ENCODE measurements around the gene ARHGAP26. TPM values are rescaled to one million over a fixed set of nuclear protein-coding genes. Genes with fewer than 3 reads are reported as not detected.

ARHGAP26 gene
- total RNA-seq, 2 experiments from 2014 or later: 17.0 to 19.5 TPM

DNA sequence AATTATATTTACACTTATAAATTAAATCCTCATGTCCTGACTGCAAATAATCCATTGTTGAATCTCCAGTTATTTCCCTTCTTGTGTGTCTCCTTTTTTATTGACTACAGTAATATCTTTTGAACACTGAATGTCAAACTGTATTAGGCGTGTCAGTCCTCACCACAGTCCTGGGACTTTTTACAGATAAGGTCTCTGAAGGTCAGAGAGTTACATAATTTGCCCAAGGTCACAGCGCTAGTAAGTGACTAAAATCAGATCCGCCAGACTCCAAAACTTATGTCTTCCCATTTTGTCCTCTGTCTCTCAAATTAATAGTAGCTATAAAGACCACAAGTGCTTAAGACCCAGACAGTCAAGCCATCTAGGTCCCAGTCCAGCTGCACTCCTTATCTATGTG lies 359.0 kb downstream of the ARHGAP26 start:
- Mint-ChIP-seq H3K4me3 (no peak overlapping the region), H3K27ac (no peak overlapping the region), H3K9me3 (no peaks in the 10 kb centered on the region), H3K36me3 (ENCODE audit: low read depth) (peaks cover 2% of the 10 kb centered on the region), H3K4me1 (ENCODE audit: low read depth) (no peaks in the 10 kb centered on the region), H3K27me3 (ENCODE audit: low read depth) (no peaks in the 10 kb centered on the region)
- intact Hi-C loops (cut with micrococcal nuclease): no loop called here
- no peak for DNase-seq
- CTCF ChIA-PET: interaction anchor here (1.2 kb wide), 1 partner anchor 10 kb away, joined by 3 read pairs; no protein-coding TSS in a partner anchor

DNA sequence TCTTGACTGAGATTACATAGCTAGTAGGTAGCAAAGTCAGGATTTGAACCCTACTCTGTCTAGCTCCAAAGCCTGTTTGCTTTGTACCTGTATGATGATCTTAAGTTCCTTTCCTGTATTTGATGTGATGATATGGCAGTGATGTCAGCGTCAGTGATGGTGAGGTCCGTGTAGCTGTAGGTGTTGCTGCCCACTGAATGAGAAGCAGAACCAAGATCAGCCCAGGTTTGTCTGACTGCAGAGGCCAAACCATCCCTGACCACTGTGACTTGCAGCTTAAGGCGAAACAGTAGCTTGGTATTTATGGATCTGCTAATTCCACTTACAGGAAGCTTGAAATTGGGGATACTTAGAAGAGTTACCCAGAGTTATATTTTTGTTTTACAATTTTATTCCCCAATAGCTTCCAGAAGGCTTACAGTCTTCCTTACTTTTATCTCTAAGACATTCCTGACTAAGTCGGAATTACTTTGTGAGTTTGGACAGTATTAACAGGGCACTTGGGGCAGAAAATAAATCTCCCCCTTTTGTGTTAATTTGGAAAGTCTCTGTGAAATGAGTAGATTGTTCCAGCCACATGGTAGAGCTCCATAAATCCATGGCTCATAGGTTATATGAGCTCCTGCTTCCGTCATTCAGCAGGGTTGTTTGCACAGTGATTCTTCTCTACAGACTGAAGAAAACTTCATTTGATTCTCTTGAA lies 359.9 kb downstream of the ARHGAP26 start:
- intact Hi-C loops (cut with micrococcal nuclease): no loop called here
- no peak overlapping the region for H3K27ac Mint-ChIP-seq
- no peak overlapping the region for H3K4me3 Mint-ChIP-seq
- H3K9me3 Mint-ChIP-seq: no peaks in the 10 kb centered on the region
- CTCF ChIA-PET: interaction anchor here (0.6 to 1.2 kb wide), 2 partner anchors 9 to 1781 kb away, joined by 3 read pairs; no protein-coding TSS in a partner anchor
- no peaks in the 10 kb centered on the region for H3K27me3 Mint-ChIP-seq (ENCODE audit: low read depth)
- no peaks in the 10 kb centered on the region for H3K4me1 Mint-ChIP-seq (ENCODE audit: low read depth)
- DNase-seq: no peak
- H3K36me3 Mint-ChIP-seq (ENCODE audit: low read depth): peaks cover 2% of the 10 kb centered on the region

DNA sequence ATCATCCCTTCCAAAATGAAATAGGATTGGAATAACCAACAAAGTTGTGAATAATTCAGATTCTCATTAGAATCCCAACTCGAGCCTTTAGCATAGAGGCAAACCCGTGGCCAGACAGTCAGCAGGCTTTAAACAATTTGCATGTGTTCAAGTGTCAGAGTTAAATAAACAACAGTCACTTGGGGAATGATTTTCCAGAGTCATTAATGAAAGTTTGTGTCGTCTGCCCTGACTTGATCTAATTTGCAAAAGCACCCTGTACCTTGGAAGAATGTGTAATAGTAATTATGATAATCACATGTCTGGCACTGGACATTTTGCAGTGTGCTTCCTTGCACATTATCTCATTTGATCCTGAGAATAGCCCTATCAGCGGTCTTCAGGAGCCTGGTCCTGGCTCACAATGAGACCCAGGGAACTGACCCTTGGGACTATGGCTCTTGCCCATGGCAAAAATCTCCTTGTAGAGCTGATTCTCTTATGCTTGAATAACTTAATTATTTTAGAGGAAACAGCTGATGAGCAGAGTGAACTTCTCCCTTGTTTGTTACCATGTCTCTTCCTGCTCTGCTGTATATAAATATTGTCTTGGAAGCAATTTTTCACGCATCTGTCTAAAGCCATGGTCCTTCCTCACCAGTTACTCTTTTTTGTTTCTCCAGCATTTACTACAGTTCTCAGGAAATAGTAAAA lies 360.6 kb downstream of the ARHGAP26 start:
- CTCF ChIA-PET: no interaction called here
- no peaks in the 10 kb centered on the region for H3K9me3 Mint-ChIP-seq
- no peaks in the 10 kb centered on the region for H3K4me1 Mint-ChIP-seq (ENCODE audit: low read depth)
- H3K27me3 Mint-ChIP-seq (ENCODE audit: low read depth): no peaks in the 10 kb centered on the region
- intact Hi-C loops (cut with micrococcal nuclease): no loop called here
- H3K27ac Mint-ChIP-seq: no peak overlapping the region
- H3K4me3 Mint-ChIP-seq: no peak overlapping the region
- H3K36me3 Mint-ChIP-seq (ENCODE audit: low read depth): peaks cover 2% of the 10 kb centered on the region
- no peak for DNase-seq

DNA sequence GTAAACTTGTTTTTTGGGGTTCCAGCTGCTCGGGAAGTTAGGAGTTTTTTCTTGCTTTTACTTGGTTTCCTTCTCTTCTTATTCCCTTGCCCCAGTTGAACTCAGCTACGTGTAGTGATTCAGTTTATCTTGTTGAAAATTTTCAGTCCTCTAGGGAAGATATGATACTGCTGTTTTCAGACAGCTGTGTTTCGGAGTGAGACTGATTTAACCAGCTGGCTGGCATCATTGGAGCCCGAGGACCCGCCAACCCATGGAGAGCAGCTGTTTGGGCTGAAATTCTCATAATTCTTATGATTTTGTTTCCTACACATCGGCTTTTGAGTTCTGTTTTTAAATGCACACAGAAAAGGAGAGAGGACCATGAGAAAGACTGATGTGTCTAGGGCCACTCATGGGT lies 361.8 kb downstream of the ARHGAP26 start:
- CTCF ChIA-PET: interaction anchor here (1.2 kb wide), 1 partner anchor 9 kb away, joined by 5 read pairs; no protein-coding TSS in a partner anchor
- Mint-ChIP-seq H3K27ac (no peak overlapping the region), H3K4me3 (no peak overlapping the region), H3K36me3 (ENCODE audit: low read depth) (peaks cover 2% of the 10 kb centered on the region), H3K4me1 (ENCODE audit: low read depth) (no peaks in the 10 kb centered on the region), H3K9me3 (no peaks in the 10 kb centered on the region), H3K27me3 (ENCODE audit: low read depth) (no peaks in the 10 kb centered on the region)
- intact Hi-C loops (cut with micrococcal nuclease): no loop called here
- no peak for DNase-seq

DNA sequence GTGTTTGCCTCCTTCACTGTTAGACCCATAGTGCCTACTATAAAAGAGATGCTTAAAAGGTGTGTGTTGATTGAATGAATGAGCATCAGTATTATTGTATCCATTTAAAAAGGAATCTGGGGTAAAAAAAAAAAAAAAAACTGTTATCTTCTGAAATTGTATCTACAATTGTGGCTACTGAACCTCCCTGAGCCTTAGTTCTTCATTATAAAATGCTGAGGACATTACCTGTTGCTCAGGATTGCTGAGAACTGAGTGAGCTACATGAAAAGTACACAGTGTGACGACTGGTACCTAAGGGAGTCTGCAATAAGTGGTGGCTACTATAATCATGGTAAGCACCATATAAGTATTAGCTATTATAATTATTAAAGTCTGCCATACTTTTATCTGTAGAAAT lies 362.6 kb downstream of the ARHGAP26 start:
- intact Hi-C loops (cut with micrococcal nuclease): no loop called here
- no peaks in the 10 kb centered on the region for H3K27me3 Mint-ChIP-seq (ENCODE audit: low read depth)
- H3K27ac Mint-ChIP-seq: no peak overlapping the region
- CTCF ChIA-PET: interaction anchor here (1.2 kb wide), 1 partner anchor 8 kb away, joined by 5 read pairs; no protein-coding TSS in a partner anchor
- no peak for DNase-seq
- H3K9me3 Mint-ChIP-seq: no peaks in the 10 kb centered on the region
- H3K4me1 Mint-ChIP-seq (ENCODE audit: low read depth): no peaks in the 10 kb centered on the region
- H3K4me3 Mint-ChIP-seq: no peak overlapping the region
- peaks cover 2% of the 10 kb centered on the region for H3K36me3 Mint-ChIP-seq (ENCODE audit: low read depth)

DNA sequence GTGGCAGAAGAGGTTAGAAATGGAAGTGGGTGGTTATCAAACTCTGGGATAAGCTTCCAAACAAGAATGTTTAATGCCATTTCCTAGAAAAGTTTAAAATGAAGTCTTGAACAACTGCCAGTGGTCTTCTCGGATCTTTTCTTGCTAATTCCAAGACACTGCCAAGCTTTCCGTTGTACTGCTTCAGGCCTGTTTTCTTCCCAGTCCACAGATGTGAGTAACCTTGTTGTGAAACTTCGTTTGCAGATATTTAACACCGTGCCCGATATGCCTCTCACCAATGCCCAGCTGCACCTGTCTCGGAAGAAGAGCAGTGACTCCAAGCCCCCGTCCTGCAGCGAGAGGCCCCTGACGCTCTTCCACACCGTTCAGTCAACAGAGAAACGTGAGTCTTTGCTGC lies 363.5 kb downstream of the ARHGAP26 start:
- intact Hi-C loops (cut with micrococcal nuclease): no loop called here
- no peaks in the 10 kb centered on the region for H3K4me1 Mint-ChIP-seq (ENCODE audit: low read depth)
- H3K36me3 Mint-ChIP-seq (ENCODE audit: low read depth): peaks cover 2% of the 10 kb centered on the region
- DNase-seq: no peak
- H3K27ac Mint-ChIP-seq: no peak overlapping the region
- no peaks in the 10 kb centered on the region for H3K9me3 Mint-ChIP-seq
- H3K4me3 Mint-ChIP-seq: no peak overlapping the region
- CTCF ChIA-PET: no interaction called here
- H3K27me3 Mint-ChIP-seq (ENCODE audit: low read depth): no peaks in the 10 kb centered on the region

DNA sequence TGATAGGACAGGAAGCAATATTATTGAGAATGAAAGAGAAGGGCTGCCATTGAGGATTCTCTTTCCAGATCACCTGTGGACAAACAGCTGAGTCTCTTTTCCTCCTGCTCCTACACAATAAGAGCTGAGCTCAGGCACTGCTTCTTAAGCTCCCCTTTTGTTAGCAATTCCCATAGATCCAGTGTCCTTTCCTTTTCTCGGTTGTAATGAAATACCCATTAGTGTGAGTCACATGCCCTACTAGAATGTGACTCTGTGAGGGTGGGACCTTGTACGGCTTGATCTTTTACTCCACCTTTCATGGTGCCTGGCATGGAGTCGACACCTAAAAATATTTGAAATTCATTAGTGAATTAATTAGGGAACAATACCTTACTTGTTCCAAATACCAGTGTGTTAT lies 364.1 kb downstream of the ARHGAP26 start:
- no peaks in the 10 kb centered on the region for H3K27me3 Mint-ChIP-seq (ENCODE audit: low read depth)
- no peaks in the 10 kb centered on the region for H3K4me1 Mint-ChIP-seq (ENCODE audit: low read depth)
- no peaks in the 10 kb centered on the region for H3K9me3 Mint-ChIP-seq
- H3K27ac Mint-ChIP-seq: no peak overlapping the region
- H3K36me3 Mint-ChIP-seq (ENCODE audit: low read depth): peaks cover 2% of the 10 kb centered on the region
- H3K4me3 Mint-ChIP-seq: no peak overlapping the region
- CTCF ChIA-PET: no interaction called here
- intact Hi-C loops (cut with micrococcal nuclease): no loop called here
- no peak for DNase-seq

DNA sequence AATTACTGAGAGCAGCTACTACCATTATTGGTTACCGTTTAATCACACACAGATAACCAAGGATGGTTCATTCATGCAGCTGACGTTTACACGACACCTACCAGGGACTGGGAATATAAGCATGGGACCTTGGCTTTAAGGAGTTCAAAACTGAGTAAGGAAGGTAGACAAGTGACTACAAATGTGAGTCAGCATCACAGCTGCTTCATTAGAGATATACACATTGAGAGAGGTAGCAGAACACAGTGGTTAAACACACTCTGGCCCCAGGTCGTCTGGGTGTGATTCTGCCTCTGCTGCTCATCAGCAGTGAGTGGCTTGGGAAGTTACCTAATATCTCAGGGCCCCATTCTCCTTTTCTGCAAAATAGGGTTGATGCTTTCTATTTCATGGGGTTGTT lies 364.7 kb downstream of the ARHGAP26 start:
- DNase-seq: no peak
- Mint-ChIP-seq H3K4me3 (no peak overlapping the region), H3K36me3 (ENCODE audit: low read depth) (peaks cover 2% of the 10 kb centered on the region), H3K9me3 (no peaks in the 10 kb centered on the region), H3K27me3 (ENCODE audit: low read depth) (no peaks in the 10 kb centered on the region), H3K4me1 (ENCODE audit: low read depth) (no peaks in the 10 kb centered on the region), H3K27ac (no peak overlapping the region)
- intact Hi-C loops (cut with micrococcal nuclease): no loop called here
- CTCF ChIA-PET: no interaction called here

DNA sequence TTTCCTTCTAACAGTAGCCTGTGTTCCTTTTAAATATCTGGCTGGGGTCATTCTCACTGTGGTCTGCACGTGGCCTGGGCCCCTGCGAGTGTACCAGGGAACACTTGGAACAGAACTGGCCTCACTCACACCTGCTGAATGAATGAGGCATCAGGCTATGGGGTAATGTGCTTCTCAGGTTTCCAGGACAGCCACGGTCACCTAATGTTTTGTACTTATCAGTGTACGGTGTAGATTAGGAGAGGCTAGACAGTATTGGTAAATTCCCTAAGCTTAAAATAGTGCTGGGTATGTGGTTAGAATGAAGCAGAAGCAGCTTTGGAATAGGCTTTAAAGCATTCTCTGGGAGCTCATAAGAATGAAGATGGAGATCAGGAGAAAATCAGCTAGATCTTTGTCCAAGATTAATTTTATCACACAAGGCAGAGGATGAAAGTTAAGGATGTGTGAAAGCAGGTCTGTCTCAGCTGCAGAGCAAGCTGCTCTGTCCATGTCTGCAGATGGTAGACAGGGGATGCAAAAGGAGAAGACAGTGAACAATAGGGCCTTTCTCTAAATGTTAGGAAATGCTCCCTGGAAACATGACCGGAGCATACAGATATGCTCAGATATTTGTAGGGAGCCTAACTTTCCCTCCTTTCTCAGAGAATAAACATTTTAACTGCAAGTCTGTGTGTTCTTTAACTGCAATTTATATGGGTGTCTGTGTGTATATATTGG lies 365.8 kb downstream of the ARHGAP26 start:
- H3K4me3 Mint-ChIP-seq: no peak overlapping the region
- peaks cover 2% of the 10 kb centered on the region for H3K36me3 Mint-ChIP-seq (ENCODE audit: low read depth)
- CTCF ChIA-PET: interaction anchor here (1.1 kb wide), 1 partner anchor 133 kb away, joined by 3 read pairs; no protein-coding TSS in a partner anchor
- DNase-seq: no peak
- no peaks in the 10 kb centered on the region for H3K4me1 Mint-ChIP-seq (ENCODE audit: low read depth)
- no peak overlapping the region for H3K27ac Mint-ChIP-seq
- intact Hi-C loops (cut with micrococcal nuclease): no loop called here
- no peaks in the 10 kb centered on the region for H3K27me3 Mint-ChIP-seq (ENCODE audit: low read depth)
- no peaks in the 10 kb centered on the region for H3K9me3 Mint-ChIP-seq

DNA sequence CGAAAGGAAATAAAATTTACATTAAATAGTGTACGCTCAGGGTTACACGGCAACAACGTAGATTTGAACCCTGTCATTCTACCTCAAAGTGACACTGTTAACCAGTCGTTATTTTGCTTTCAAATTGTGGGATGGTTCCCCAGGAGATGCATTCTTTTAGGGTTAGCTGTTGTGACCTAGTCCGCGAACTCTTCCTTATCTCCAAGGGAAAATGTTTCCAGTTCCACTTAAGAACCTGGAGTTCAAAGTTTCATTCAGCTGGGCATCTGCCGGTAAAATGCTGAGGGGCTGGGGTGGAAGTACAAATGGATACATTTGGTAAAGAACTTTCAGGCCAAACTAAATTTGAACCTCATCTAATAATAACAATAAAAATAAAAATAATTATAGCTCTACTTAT lies 368.7 kb downstream of the ARHGAP26 start:
- Mint-ChIP-seq H3K4me3 (no peak overlapping the region), H3K9me3 (no peaks in the 10 kb centered on the region), H3K4me1 (ENCODE audit: low read depth) (no peaks in the 10 kb centered on the region), H3K27me3 (ENCODE audit: low read depth) (no peaks in the 10 kb centered on the region), H3K36me3 (ENCODE audit: low read depth) (peaks cover under 1% of the 10 kb centered on the region), H3K27ac (no peak overlapping the region)
- intact Hi-C loops (cut with micrococcal nuclease): no loop called here
- no peak for DNase-seq
- CTCF ChIA-PET: interaction anchor here (1.0 kb wide), 1 partner anchor 9 kb away, joined by 3 read pairs; no protein-coding TSS in a partner anchor

DNA sequence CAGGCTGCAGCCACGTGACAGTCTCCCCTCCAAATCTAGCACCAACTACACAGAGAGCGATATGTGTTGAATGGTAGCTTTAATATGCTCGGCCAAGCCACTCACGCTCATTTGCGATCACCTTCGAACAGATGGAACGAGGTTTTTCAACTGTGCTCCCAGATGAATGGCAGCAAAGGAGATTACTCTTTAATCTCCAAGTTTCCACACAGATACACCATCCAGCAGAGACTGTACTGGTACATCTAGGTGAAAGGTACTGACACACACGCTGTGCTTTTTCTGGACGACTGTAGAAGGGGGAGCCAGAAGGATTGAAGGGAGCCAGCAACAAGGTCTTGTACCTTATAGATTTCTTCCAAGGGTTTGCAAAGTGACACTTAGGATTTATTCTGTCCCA lies 369.4 kb downstream of the ARHGAP26 start:
- CTCF ChIA-PET: interaction anchor here (1.0 kb wide), 1 partner anchor 10 kb away, joined by 3 read pairs; no protein-coding TSS in a partner anchor
- Mint-ChIP-seq H3K27ac (no peak overlapping the region), H3K36me3 (ENCODE audit: low read depth) (no peaks in the 10 kb centered on the region), H3K27me3 (ENCODE audit: low read depth) (no peaks in the 10 kb centered on the region), H3K9me3 (no peaks in the 10 kb centered on the region), H3K4me1 (ENCODE audit: low read depth) (no peaks in the 10 kb centered on the region), H3K4me3 (no peak overlapping the region)
- DNase-seq: no peak
- intact Hi-C loops (cut with micrococcal nuclease): no loop called here

DNA sequence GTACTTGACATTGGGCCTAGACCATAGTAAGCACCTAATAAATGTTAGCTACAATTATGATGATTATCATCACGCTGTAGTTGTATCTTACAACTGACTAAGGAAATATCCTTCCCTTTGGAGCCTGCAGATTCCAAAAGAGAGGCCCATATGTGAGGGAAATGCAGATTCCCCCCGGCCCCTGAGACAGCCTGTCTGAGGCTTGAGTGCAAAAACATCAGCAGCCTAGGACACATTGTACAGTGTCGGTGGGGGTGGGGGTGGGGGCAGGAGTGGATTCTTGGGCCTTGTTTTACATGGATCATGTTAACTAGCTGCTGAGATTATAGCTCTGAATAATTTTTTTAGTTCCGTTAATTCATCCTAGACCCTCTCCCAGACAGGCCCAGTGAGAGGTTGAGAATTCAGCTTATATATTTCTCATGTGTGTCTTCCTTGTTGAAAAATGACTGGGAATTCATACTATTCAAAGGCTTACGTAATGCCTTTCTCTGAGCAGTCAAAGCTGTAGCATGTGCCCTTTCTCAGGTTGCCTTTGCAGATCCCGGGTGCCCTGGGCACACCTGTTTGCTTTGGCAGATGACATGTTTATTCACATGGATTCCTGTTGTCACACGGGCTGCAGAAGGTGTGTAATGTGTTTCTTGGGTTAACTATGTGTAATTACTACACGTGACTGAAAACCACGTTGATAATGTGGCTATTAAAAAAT lies 370.5 kb downstream of the ARHGAP26 start:
- no peaks in the 10 kb centered on the region for H3K36me3 Mint-ChIP-seq (ENCODE audit: low read depth)
- no peak overlapping the region for H3K4me3 Mint-ChIP-seq
- H3K27ac Mint-ChIP-seq: no peak overlapping the region
- H3K9me3 Mint-ChIP-seq: no peaks in the 10 kb centered on the region
- intact Hi-C loops (cut with micrococcal nuclease): no loop called here
- peaks cover 4% of the 10 kb centered on the region for H3K4me1 Mint-ChIP-seq (ENCODE audit: low read depth)
- no peak for DNase-seq
- no peaks in the 10 kb centered on the region for H3K27me3 Mint-ChIP-seq (ENCODE audit: low read depth)
- CTCF ChIA-PET: interaction anchor here (0.9 kb wide), 1 partner anchor 9 kb away, joined by 5 read pairs; no protein-coding TSS in a partner anchor
